H7 (cell line): ENCODE data around the gene MXI1. TPM values are rescaled to one million over a fixed set of nuclear protein-coding genes. Genes with fewer than 3 reads are reported as not detected.

Experiments
- DNase-seq: peaks from one replicate; pipeline ENCODE4 v3.0.0; 2012
- H3K27me3 ChIP-seq: 2 replicates; pipeline ENCODE4 v1.6.0; 2011; ENCODE audit warnings: mild to moderate bottlenecking, low read length; ENCODE audit not compliant: control insufficient read depth, insufficient read depth
- H3K36me3 ChIP-seq: replicated peaks from 2 replicates; pipeline ENCODE4 v1.5.1; 2011; ENCODE audit warnings: low read length; ENCODE audit not compliant: control insufficient read depth, insufficient read depth
- H3K4me3 ChIP-seq: 2 replicates; pipeline ENCODE4 v1.5.1; 2011; ENCODE audit warnings: low read depth, mild to moderate bottlenecking, control low read depth, low read length, moderate library complexity; ENCODE audit not compliant: insufficient read depth
- total RNA-seq: library from RNA; depleted of rRNA; stranded (reverse); fragments of >200 nt; shearing (Covaris generic); gene quantifications from 2 replicates; pipeline ENCODE4 v1.2.3, GENCODE V29; 2014; rRNA removed

MXI1 gene
- total RNA-seq: 9.2 and 10.3 TPM in 2 replicates

DNA sequence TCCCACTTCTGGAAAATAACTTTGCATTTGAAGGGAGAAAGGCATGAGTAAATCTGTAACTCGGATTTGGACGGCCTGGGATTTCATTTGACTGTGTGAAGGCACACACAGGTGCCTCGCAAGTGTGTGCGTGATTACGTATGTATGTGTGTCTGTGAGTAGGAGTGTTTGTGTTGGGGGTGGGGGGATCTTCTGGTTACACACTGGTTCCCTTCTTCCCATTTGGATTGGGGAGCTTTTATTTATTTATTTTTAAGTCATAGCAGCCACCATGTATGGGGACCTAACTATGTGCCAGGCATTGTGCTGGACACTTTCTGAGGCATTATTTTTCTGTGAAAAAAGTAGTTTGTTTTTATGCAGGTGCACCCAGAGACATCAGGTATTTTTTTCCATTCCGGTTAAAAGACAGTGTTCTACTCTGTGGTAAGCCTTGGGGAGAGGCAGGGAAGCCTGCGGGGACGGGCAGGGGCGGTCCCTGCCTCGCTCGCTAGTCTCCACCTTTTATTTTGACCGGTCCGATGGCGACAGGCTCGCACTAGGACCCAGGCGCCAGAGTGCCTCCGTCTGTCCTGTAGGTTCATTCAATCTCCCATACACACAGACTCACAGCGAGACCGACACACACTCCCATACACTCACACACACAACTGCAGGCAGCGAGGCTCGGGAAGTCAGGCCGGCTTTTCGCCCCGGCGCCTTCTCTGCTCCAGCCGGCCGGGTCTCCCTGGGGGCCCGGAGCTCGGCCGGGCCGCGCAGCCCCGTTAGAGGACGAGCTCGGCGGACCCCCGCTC is at the start of gene MXI1:
MXI1 (plus strand) TSS at position 595 of the 794 bp plus-strand sequence. CDS start 204 bp downstream, outside the sequence.
- Histone ChIP-seq H3K36me3 (no peaks in the 10 kb centered on the region), H3K27me3 (peaks cover 62% of the 10 kb centered on the region), H3K4me3 (peak within 1 kb of the TSS; percentile 53)
- DNase-seq: peak; percentile 88

DNA sequence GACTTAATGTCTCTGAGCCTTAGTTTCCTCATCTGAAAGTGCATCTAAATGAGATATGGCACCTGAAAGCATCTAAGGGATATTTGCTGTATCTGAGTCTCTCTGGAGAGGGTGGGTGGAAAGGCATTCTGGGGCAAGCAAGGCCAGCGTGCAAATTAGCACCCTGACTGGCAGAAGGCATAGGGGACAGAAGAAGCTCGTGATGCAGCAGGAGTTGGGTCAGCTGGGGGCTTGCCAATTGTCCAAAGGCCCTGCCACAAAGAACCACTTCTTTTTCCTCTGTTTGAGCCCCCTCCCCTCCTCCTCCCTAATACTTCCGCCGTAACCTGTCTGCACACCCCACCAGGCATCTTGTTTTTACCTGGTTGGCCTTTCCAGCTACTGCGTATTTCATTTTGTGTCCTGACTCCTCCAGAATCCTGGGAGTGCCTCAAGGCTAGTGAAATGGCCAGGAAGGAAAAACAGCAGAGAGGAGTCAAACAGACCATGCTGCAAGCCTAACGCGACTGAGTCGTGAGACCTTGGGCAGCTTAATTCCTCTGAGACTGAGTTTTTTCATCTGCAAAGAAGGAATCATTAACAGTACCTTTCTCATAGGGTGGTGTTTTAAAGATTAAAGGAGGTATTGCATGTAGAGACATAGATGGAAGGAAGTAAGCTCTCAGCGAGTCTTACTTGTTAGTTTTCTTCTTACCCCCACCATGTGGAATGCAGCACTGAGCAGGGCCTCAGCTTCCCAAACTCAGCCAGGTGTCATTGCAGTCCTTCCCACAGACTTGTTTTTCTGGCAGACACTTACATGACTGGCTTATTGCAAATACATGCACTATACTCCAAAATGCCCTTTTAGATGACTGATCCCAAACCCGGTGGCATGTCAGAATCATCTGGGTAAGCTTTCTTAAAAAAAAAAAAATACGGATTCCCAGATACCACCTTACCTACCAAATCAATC is 49.1 kb upstream of the MXI1 start:
- no peak for DNase-seq
- Histone ChIP-seq H3K4me3 (no peak overlapping the region), H3K36me3 (no peaks in the 10 kb centered on the region), H3K27me3 (peaks cover 11% of the 10 kb centered on the region)

DNA sequence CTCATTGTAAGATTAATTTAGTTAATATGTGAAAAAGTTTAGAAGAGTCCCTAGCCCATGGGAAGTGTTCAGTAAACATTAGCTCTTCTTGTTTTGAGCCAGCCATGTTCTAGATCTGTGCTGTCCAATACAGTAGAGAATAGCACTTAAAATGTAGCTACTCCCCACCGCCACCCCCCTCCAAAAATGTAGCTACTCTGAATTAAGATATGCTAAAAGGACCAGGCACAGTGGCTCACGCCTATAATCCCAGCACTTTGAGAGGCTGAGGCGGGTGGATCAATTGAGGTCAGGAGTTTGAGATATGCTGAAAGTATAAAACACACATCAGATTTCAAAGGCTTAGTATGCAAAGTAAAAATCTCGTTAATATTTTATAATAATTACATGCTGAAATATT is 47.3 kb upstream of the MXI1 start:
- no peak overlapping the region for H3K4me3 ChIP-seq
- no peaks in the 10 kb centered on the region for H3K36me3 ChIP-seq
- DNase-seq: no peak
- peaks cover 17% of the 10 kb centered on the region for H3K27me3 ChIP-seq

DNA sequence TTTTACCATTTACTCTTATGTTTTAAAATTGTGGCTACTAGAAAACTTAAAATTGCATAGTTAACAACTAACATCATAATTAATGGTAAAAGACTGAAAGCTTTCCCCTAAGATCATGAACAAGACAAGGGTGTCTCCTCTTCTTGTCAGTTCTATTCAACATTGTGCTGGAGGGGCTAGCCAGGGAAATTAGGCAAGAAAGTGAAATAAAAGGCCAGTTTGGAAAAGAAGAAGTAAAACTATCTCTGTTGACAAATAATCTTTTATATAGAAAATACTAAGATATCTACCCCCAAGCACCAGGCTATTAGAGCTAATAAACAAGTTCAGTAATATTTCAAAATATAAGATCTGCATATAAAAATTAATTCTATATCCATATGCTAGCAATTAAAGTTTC is 46.9 kb upstream of the MXI1 start:
- DNase-seq: no peak
- Histone ChIP-seq H3K27me3 (peaks cover 21% of the 10 kb centered on the region), H3K36me3 (no peaks in the 10 kb centered on the region), H3K4me3 (no peak overlapping the region)

DNA sequence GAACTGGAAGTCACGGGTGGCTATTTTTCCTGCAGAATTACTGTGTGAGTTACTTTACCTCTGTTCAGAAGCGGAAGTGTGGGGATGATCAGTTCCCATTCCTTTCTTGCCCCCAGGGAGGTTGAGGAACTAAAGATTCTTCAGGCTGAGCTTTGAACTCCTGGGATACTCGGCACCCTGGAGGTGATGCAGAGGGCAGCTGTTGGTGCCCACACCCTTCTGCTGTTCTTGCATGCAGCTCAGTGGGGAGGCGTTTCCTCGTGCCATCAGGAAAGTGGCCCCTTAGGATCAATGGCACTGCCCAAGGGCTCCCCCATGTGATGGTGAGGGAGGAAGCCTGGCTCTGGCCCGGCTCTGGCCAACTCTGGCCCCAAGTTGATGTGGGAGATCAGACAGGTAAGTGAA is 44.7 kb upstream of the MXI1 start:
- peak; percentile 51 for DNase-seq
- peaks cover 40% of the 10 kb centered on the region for H3K27me3 ChIP-seq

DNA sequence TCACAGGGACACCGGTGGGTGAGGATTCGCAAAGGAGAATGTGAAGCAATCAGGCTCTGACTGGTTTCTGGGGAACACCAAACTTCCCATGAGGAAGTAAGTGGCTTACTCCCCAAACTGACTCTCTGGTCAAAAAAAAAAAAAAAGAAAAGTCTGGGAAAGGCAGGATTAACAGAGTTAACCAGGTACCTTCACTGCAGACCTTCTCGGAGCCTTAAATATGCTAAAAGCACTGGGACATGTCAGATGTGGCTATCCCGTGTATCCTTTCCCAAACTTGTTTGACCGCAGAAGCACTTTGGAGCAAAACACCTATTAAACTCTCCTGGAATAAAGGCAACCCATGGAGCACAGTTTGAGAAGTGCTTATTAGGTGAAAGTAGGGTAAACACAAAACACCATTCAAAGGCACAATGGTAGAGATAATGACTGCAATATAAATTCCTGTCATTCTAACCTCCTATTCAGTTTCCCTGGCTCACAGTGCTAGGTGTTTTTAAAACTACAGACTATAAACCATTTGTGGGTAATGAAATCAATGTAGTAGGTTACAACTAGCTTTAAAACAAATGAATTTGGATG is 44.1 kb upstream of the MXI1 start:
- no peaks in the 10 kb centered on the region for H3K36me3 ChIP-seq
- no peak overlapping the region for H3K4me3 ChIP-seq
- H3K27me3 ChIP-seq: peaks cover 43% of the 10 kb centered on the region
- DNase-seq: no peak

More for the DNA sequence above, 44.7 kb upstream of the MXI1 start:
- Histone ChIP-seq H3K36me3 (no peaks in the 10 kb centered on the region), H3K4me3 (no peak overlapping the region)

DNA sequence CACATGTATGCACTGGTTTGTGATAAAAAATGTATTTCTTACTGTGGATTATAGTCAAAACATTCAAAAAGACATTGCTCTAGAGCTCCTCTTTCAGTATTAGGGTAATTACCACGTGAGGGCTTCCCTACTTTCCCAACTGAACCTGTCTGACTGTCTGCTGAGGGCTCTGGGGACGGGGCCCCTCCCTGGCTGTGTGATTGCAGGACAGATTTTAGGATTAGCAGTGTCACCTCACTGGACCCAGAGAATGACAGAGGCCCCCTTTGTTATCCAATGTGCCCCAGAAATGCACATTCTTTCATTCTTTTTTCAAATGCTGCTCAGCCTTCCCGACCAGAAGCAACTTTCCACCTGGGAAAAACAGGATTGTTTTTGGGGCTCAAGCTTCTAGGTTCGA is 43.6 kb upstream of the MXI1 start:
- no peak for DNase-seq
- Histone ChIP-seq H3K27me3 (peaks cover 48% of the 10 kb centered on the region), H3K36me3 (no peaks in the 10 kb centered on the region), H3K4me3 (no peak overlapping the region)

DNA sequence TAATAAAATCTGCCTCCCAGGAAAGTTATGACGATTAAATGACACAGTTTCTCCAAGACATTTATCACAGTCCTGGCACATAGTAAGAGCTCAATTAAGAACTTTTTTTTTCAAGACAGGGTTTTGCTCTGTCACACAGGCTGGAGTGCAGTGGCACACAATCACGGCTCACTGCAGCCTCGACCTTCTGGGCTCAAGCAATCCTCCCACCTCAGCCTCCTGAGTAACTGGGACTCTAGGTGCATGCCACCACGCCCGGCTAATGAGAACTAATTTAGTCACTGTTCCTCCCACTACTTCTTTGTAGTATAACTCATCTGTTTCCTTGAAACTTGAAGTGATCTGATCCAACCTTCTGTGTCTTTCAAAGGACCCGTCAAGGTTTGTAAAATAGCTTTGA is 42.2 kb upstream of the MXI1 start:
- Histone ChIP-seq H3K27me3 (peaks cover 61% of the 10 kb centered on the region), H3K36me3 (no peaks in the 10 kb centered on the region), H3K4me3 (no peak overlapping the region)
- no peak for DNase-seq

DNA sequence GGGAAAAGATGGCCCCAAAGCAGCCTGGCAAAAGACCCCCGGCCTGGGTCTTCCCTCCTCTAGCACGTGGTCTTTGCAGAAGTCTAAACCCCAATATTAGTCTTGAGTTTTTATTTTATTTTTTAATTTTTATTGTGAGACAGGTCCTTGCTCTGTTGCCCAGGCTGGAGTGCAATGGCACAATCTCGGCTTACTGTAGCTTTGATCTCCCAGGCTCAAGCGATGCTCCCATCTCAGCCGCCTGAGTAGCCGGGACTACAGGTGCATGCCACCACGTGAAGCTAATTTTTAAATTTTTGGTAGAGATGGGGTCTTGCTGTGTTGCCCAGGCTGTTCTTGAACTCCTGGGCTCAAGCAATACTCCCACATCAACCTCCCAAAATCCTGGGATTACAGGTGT is 40.3 kb upstream of the MXI1 start:
- DNase-seq: no peak
- H3K36me3 ChIP-seq: no peaks in the 10 kb centered on the region
- H3K27me3 ChIP-seq: peaks cover 77% of the 10 kb centered on the region
- H3K4me3 ChIP-seq: no peak overlapping the region

DNA sequence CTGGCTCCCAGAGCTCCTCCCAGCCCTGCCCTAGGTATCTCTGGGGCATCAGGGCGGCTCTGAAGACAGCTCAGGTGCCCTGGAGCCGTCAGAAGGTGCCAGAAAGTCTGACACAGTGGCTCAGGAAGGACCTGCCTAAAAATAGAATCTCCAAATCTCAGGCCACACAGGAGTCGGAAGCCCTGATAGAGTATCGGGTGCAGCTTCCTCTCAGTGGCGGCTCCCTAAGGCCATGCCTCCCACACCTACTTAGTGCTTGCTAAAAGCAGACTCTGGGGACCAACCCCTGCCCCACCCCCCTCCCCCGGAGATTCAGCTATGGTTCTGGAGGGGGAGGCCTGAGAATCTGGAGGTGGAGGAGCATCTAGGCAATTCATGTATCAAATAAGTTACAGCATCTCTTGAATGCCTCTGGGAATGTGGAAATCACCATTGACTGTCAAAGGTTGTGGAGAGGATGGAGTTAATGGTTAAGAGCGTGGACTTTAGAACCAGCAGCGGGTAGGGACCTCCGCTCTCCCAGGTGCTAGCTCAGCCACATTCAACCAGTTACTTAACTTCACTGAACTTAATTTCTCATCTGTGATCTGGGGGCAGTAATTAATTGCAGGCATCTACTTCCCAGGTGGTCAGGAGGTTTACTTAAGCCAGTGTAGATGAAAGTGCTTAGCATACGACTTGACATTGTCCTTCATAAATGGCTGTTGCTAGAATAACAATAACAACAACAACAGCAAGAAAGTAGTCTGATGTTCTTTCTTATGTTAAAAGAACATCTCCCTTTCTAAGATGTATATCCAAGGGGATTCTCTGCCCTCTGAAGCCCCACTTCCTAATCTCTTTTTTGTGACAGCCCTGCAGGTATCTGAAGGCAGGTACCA is 38.6 kb upstream of the MXI1 start:
- no peak overlapping the region for H3K4me3 ChIP-seq
- no peaks in the 10 kb centered on the region for H3K36me3 ChIP-seq
- peaks cover 89% of the 10 kb centered on the region for H3K27me3 ChIP-seq
- DNase-seq: peak; percentile 73

DNA sequence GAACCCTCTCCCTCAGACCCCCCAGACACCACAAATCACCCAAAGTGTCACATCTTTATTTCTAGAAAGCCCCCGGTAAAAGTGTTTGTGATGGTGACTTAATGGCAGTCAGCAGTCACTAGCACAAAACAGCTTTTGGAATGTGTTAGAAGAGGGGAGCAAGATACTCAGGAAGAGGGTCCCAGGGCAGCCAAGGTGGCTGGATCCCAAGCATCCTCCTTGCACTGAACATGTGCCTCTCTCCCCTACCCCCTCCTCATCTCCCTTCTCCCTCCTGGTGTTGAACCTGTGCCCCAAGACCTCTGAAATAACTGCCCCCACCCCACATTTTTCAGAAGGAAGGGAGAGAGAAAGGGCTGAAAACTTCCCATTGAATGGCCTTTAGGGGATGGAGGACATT is 37.8 kb upstream of the MXI1 start:
- H3K4me3 ChIP-seq: no peak overlapping the region
- no peak for DNase-seq
- H3K36me3 ChIP-seq: no peaks in the 10 kb centered on the region
- H3K27me3 ChIP-seq: peaks cover 95% of the 10 kb centered on the region

DNA sequence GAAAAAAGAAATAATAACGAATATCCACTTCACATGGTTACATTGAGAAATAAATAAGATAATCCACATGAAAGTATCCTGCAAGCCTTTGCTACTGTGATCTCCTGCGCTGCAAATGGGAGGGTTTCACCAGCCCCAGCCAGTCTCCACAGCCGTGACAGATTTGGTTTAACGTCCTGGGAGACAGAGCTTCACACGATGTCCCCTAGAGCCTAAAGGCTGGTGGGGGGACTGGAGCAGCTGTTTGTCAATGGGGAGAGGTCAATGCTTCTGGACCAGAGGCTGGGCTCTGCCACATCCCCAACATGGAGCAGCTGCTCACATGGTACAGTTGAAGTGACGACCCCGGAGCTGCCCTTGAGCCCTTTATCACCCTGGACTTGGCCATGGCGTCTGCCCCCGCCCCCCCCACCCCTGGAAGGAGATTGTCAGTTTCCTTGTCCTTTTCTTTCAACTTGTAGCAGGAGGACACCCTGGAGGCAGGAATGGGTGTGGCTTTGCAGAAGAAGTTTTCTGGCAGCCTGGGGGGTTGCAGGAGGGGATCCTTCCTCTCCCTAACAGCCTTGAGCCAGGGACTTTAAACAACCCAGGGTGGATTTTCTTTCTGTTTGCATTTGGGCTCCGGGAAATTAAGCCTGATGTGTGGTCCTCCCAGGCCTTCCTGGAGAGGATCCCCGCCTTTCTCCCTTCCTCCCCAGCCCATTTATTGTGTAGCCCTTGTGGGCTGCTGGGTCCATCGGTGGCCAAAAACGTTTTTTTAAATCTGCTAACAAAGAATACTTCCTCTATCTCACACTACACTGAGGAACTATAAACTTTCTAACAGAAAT is 37.0 kb upstream of the MXI1 start:
- DNase-seq: peak; percentile 32
- H3K27me3 ChIP-seq: peaks cover 93% of the 10 kb centered on the region
- H3K4me3 ChIP-seq: no peak overlapping the region
- H3K36me3 ChIP-seq: no peaks in the 10 kb centered on the region

DNA sequence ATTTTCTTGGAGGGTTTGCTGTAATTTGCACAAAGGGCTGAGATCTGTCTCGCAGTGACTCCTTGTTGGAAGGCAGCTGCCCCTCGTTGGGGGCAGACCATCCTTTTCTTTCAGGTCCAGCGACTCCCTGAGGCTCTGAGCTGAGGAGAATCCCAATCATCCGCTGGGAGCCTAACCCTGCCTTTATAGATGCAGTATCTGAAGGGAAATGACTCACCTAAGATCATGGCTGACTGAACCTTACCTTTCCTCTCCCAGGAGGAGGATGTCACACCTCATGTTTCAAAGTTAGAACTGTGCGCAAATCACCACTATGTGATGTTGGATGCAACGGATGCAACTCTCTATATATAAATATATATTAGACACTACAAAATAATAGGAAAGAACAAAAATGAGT is 36.4 kb upstream of the MXI1 start:
- H3K36me3 ChIP-seq: no peaks in the 10 kb centered on the region
- H3K27me3 ChIP-seq: peaks cover 92% of the 10 kb centered on the region
- no peak overlapping the region for H3K4me3 ChIP-seq
- DNase-seq: peak; percentile 31
